Neural crest cell (in vitro differentiated cells): Measurements from ENCODE around the gene PSAPL1. TPM values are rescaled to one million over a fixed set of nuclear protein-coding genes. Genes with fewer than 3 reads are reported as not detected.

Experiments
- DNase-seq: peaks from one replicate; pipeline ENCODE4 v3.0.0; 2021; ENCODE audit warnings: low read depth, mixed read lengths, low spot score
- H3K27ac Mint-ChIP-seq: one replicate; pipeline ENCODE4 v1.8.0; 2021; ENCODE audit warnings: mild to moderate bottlenecking, mixed read lengths; ENCODE audit not compliant: unreplicated experiment
- H3K27me3 Mint-ChIP-seq: 2 replicates; pipeline ENCODE4 v1.8.0; 2021; ENCODE audit warnings: low read depth, mild to moderate bottlenecking, mixed read lengths
- H3K36me3 Mint-ChIP-seq: 2 replicates; pipeline ENCODE4 v1.8.0; 2021; ENCODE audit warnings: low read depth, mild to moderate bottlenecking, mixed read lengths
- H3K4me1 Mint-ChIP-seq: 2 replicates; pipeline ENCODE4 v1.8.0; 2021; ENCODE audit warnings: mixed read lengths
- H3K4me3 Mint-ChIP-seq: one replicate; pipeline ENCODE4 v1.8.0; 2021; ENCODE audit warnings: mild to moderate bottlenecking, mixed read lengths
- H3K9me3 Mint-ChIP-seq: 2 replicates; pipeline ENCODE4 v1.8.0; 2021; ENCODE audit warnings: mixed read lengths
- total RNA-seq: library from RNA; stranded (reverse); gene quantifications from 2 replicates; pipeline ENCODE4 v1.2.1, GENCODE V29; 2021
- TF ChIP-seq, protein P1 (sequence below): fragments of 200-600 bp; sonication (generic); conservative IDR thresholded peaks from 2 replicates; pipeline ENCODE4 v1.5.0; 2021; ENCODE audit warnings: antibody characterized with exemption, mild to moderate bottlenecking

The PSAPL1 gene
- total RNA-seq, 1 donor from 2014 or later: not detected

DNA sequence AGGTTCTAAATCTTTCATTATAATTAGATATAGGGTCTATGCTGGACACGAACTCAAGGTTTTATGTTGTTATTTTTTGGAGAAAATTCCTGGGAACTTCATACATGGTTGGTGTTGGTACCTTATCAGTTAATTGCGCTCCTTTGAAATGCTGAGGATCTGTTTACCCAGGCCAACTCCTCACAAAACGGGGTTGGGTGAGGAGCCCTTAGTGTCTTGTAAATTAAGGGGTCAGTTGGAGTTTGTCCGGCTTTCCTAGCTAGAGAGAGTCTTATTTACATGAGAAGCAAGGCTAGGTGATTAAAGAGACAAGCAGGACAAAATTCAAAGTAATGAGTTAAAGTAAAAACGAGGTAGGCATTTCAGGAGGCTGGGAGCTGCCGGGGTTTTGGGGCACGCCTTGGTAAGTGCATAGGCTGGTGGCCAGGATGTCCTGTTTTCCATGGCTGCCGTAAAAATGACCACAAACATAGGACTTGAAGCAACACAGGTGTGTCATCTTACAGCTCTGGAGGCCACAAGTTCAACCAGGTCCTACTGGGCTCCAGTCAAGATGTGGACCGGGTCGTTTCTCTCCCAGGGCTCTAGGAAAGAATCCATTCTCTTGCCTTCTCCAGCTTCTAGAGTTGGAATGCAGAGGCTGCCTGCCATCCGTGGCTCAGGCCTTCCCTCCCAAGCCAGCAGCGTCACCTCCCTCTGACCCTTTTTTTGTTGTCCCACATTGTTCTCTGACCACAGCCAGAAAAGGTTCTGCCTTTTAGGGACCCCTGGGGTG, 19.8 kb downstream of the PSAPL1 start:
- peaks cover 8% of the 10 kb centered on the region for H3K27me3 Mint-ChIP-seq
- peaks cover 4% of the 10 kb centered on the region for H3K9me3 Mint-ChIP-seq
- no peaks in the 10 kb centered on the region for H3K36me3 Mint-ChIP-seq
- TF ChIP-seq, protein P1, sequence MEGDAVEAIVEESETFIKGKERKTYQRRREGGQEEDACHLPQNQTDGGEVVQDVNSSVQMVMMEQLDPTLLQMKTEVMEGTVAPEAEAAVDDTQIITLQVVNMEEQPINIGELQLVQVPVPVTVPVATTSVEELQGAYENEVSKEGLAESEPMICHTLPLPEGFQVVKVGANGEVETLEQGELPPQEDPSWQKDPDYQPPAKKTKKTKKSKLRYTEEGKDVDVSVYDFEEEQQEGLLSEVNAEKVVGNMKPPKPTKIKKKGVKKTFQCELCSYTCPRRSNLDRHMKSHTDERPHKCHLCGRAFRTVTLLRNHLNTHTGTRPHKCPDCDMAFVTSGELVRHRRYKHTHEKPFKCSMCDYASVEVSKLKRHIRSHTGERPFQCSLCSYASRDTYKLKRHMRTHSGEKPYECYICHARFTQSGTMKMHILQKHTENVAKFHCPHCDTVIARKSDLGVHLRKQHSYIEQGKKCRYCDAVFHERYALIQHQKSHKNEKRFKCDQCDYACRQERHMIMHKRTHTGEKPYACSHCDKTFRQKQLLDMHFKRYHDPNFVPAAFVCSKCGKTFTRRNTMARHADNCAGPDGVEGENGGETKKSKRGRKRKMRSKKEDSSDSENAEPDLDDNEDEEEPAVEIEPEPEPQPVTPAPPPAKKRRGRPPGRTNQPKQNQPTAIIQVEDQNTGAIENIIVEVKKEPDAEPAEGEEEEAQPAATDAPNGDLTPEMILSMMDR: no peak
- no peak overlapping the region for H3K4me3 Mint-ChIP-seq
- H3K4me1 Mint-ChIP-seq: no peaks in the 10 kb centered on the region
- H3K27ac Mint-ChIP-seq: no peak overlapping the region
- no peak for DNase-seq

DNA sequence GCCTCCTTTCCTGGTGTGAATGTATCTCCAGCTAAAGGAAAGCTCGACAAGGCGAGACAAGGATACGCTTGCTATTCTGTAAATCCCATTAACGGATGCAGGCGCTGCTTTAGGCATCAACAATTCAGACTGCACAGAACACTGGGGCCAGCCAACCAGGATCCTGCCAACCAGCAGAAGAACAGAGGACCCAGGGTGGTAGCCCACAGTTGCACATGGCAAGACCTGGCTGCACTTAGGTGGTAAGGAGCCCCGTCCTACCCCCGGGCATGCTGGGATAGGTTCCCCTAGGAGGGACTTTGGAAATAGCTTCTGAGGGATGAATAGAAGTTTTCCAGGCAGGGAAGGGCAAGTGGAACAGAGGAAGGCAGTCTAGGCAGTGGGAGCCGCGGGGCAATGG, 20.7 kb downstream of the PSAPL1 start:
- no peak overlapping the region for H3K4me3 Mint-ChIP-seq
- peaks cover 2% of the 10 kb centered on the region for H3K36me3 Mint-ChIP-seq
- no peak overlapping the region for H3K27ac Mint-ChIP-seq
- TF ChIP-seq, protein P1: no peak
- H3K4me1 Mint-ChIP-seq: no peaks in the 10 kb centered on the region
- no peak for DNase-seq
- H3K9me3 Mint-ChIP-seq: peaks cover 7% of the 10 kb centered on the region
- H3K27me3 Mint-ChIP-seq: peaks cover 8% of the 10 kb centered on the region

DNA sequence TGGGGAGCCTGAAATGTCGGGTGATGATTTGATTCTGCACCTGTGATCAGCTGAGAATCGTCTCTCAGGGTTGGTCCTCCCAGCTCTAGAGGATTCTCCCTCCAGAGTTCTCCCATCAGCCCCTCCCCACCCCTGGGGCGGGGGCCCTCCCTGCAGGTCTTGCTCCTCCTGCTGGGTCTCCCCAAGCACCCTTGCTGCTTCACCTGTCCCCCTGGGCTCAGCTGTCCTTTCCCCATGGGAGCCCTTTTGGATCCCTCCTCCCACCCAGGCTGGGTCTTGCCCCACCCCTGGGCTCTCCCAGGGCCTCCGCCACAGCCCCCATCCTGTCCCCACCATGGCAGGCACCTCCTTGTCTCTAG, 22.2 kb downstream of the PSAPL1 start:
- H3K27me3 Mint-ChIP-seq: peaks cover 8% of the 10 kb centered on the region

DNA sequence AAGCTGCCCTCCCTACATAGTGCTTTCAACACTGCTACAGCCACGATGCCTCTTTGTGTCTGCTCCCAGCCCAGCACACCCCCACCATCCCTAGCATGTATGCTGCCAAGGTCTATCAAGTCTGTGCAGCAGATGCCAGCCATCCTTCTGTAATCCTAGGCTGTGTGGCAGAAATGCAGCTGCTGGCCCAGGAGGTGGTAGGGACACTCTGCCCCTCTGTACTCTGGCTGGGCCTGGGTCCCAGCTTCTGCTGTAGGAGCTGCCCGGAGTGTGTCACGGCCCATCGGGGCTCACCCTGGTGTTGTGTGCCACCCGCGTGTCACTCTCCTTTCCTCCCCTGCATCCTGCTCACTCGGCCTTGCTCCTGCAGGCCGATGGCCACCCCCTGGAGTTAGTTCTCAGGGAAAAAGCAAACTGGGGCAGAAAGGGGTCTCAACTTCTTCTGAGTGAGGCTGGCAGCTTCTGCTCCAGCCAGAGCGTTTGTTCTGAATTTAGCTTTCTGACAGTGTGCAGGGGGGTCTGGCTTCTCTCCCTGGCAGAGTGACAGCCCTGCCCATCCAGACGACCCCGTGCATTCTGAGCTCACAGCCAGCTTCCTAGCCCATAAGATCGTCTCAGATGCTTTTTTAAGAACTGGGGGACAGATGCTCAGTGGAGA, 22.7 kb downstream of the PSAPL1 start:
- Mint-ChIP-seq H3K9me3 (peaks cover 11% of the 10 kb centered on the region), H3K36me3 (peaks cover 10% of the 10 kb centered on the region), H3K4me1 (no peaks in the 10 kb centered on the region), H3K27ac (no peak overlapping the region), H3K27me3 (peaks cover 8% of the 10 kb centered on the region), H3K4me3 (no peak overlapping the region)
- TF ChIP-seq, protein P1: no peak
- no peak for DNase-seq

More for the DNA sequence above, 22.2 kb downstream of the PSAPL1 start:
- Mint-ChIP-seq H3K4me1 (no peaks in the 10 kb centered on the region), H3K27ac (no peak overlapping the region), H3K9me3 (peaks cover 9% of the 10 kb centered on the region), H3K4me3 (no peak overlapping the region), H3K36me3 (peaks cover 10% of the 10 kb centered on the region)
- TF ChIP-seq, protein P1: no peak
- no peak for DNase-seq

DNA sequence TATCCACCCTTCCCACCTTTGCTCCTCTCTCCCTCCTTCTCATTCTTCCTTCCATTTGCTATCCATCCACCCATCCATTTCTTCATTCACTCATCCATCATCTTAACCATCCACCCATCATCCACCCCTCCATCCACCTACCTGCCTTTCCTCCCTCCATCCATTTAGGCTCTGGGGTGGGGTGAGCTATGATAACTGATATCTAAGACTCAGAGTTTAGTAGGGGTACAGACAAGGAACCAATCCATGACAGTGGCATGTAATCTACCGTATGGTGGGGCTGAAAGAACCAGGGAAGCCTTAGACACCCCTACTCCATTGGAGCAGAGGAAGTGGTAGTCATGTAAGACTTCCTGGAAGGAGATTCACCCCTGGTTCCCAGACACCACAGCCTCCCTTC, 23.2 kb downstream of the PSAPL1 start:
- TF ChIP-seq, protein P1: no peak

More for the DNA sequence above, 23.2 kb downstream of the PSAPL1 start:
- Mint-ChIP-seq H3K4me1 (no peaks in the 10 kb centered on the region), H3K9me3 (peaks cover 11% of the 10 kb centered on the region), H3K4me3 (no peak overlapping the region), H3K27me3 (peaks cover 10% of the 10 kb centered on the region), H3K36me3 (peaks cover 10% of the 10 kb centered on the region), H3K27ac (no peak overlapping the region)
- DNase-seq: no peak
